Chondrocyte (in vitro differentiated cells): ENCODE results near the gene DGLUCY. TPM values are rescaled to one million over a fixed set of nuclear protein-coding genes. Genes with fewer than 3 reads are reported as not detected.

Source experiments
- DNase-seq: peaks from one replicate; pipeline ENCODE4 v3.0.0; 2021; ENCODE audit warnings: mixed read lengths, low spot score
- H3K27ac Mint-ChIP-seq: one replicate; pipeline ENCODE4 v1.8.0; 2021; ENCODE audit warnings: mild to moderate bottlenecking, moderate library complexity, mixed read lengths; ENCODE audit not compliant: unreplicated experiment
- H3K27me3 Mint-ChIP-seq: 2 replicates; pipeline ENCODE4 v1.8.0; 2021; ENCODE audit warnings: low read depth, mixed read lengths
- H3K36me3 Mint-ChIP-seq: 2 replicates; pipeline ENCODE4 v1.8.0; 2021; ENCODE audit warnings: low read depth, mixed read lengths
- H3K4me1 Mint-ChIP-seq: 2 replicates; pipeline ENCODE4 v1.8.0; 2021; ENCODE audit warnings: low read depth, mild to moderate bottlenecking, mixed read lengths
- H3K4me3 Mint-ChIP-seq: one replicate; pipeline ENCODE4 v1.8.0; 2021; ENCODE audit warnings: mild to moderate bottlenecking, moderate library complexity, mixed read lengths; ENCODE audit not compliant: unreplicated experiment
- H3K9me3 Mint-ChIP-seq: 2 replicates; pipeline ENCODE4 v1.8.0; 2021; ENCODE audit warnings: low read depth, mixed read lengths
- total RNA-seq: library from RNA; stranded (reverse); gene quantifications from 3 replicates; pipeline ENCODE4 v1.2.1, GENCODE V29; 2021
- TF ChIP-seq, protein P1 (sequence below): fragments of 200-600 bp; sonication (generic); IDR thresholded peaks from 2 replicates; pipeline ENCODE4 v1.5.0; 2021; ENCODE audit warnings: antibody characterized with exemption, mild to moderate bottlenecking, moderate library complexity

DGLUCY gene
- total RNA-seq, 1 donor from 2014 or later, result 9.3 TPM

DNA sequence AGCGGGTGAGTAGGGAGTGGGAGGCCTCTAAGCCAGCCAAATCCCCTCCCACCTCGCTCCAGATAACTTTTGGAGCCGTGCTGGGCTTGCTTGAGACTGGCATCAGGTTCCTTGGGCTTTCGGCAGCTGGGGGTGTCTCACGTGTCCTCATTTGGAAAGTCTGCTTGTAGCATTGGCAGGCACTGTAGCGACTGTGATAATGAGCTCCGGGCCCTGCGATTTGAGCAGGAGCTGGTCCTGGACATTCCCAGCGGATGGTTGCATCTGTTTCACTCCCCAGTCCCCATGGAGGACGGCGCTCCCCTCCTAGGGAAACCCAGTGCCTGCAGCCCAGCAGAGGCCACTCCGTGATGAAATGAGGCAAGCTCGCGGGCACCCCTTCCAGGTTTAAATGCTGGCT is 49.4 kb downstream of the DGLUCY start:
- DNase-seq, result no peak
- TF ChIP-seq, protein P1, sequence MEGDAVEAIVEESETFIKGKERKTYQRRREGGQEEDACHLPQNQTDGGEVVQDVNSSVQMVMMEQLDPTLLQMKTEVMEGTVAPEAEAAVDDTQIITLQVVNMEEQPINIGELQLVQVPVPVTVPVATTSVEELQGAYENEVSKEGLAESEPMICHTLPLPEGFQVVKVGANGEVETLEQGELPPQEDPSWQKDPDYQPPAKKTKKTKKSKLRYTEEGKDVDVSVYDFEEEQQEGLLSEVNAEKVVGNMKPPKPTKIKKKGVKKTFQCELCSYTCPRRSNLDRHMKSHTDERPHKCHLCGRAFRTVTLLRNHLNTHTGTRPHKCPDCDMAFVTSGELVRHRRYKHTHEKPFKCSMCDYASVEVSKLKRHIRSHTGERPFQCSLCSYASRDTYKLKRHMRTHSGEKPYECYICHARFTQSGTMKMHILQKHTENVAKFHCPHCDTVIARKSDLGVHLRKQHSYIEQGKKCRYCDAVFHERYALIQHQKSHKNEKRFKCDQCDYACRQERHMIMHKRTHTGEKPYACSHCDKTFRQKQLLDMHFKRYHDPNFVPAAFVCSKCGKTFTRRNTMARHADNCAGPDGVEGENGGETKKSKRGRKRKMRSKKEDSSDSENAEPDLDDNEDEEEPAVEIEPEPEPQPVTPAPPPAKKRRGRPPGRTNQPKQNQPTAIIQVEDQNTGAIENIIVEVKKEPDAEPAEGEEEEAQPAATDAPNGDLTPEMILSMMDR, result no peak
- H3K9me3 Mint-ChIP-seq, result no peaks in the 10 kb centered on the region
- no peak overlapping the region for H3K27ac Mint-ChIP-seq
- no peaks in the 10 kb centered on the region for H3K27me3 Mint-ChIP-seq
- peaks cover 20% of the 10 kb centered on the region for H3K36me3 Mint-ChIP-seq
- H3K4me1 Mint-ChIP-seq, result no peaks in the 10 kb centered on the region
- H3K4me3 Mint-ChIP-seq, result no peak overlapping the region

DNA sequence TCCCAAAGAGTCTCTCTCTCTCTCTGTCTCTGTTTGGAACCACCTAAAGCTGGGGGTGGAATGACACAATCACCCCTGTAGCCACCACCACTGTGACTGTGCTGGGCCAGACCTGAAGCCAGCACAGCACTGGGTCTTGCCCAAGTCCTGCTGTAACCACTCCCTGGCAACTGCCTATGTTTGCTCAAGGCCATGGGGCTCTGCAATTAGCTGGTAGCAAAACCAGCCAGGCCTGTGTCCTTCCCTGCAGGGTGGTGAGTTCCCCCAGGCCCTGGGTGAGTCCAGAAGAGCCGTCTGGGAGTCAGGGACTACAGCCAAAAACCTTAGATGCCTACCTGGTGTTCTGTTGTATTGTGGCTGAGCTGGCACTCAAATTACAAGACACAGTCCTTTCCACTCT is 50.8 kb downstream of the DGLUCY start:
- DNase-seq, result no peak
- Mint-ChIP-seq H3K27ac (no peak overlapping the region), H3K9me3 (no peaks in the 10 kb centered on the region), H3K36me3 (peaks cover 19% of the 10 kb centered on the region), H3K27me3 (no peaks in the 10 kb centered on the region), H3K4me3 (no peak overlapping the region), H3K4me1 (no peaks in the 10 kb centered on the region)
- TF ChIP-seq, protein P1, result no peak

DNA sequence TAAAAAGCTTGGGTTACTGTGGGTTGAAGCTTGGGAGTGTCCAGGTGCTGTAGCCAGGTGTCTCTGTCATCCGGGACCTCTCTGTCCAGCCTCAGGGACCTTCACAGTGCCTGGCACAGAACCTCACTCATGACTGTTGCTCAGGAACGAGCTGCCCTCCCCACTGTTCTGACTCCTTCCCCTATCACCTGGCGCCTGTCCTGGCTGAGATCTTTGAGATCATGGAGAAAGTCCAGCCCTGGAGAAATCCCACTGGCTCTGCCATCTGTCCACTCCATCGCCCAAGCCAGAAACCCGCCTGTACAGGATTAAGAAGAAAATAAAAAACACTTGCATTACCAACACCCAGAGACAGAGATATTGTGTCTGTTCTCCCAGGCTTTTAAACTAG is 53.5 kb downstream of the DGLUCY start:
- H3K4me3 Mint-ChIP-seq, result no peak overlapping the region
- H3K4me1 Mint-ChIP-seq, result no peaks in the 10 kb centered on the region
- TF ChIP-seq, protein P1, result no peak
- DNase-seq, result no peak
- peaks cover 4% of the 10 kb centered on the region for H3K36me3 Mint-ChIP-seq
- H3K27me3 Mint-ChIP-seq, result no peaks in the 10 kb centered on the region
- no peak overlapping the region for H3K27ac Mint-ChIP-seq
- H3K9me3 Mint-ChIP-seq, result no peaks in the 10 kb centered on the region

DNA sequence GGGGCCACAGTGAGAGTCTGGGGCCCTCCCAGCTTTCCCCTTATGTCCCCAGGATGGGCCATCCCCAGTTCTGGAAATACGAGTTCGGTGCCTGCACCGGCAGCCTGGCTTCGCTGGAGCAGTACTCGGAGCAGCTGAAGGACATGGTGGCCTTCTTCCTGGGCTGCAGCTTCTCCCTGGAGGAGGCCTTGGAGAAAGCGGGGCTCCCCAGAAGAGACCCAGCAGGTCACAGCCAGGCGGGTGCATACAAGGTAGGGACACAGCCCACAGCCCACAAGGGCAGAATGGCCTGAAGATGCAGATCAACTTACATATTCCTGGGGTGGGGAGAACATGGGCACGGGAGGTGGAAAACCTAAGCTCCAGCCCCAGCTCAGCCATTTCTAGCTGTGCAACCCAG is 56.1 kb downstream of the DGLUCY start:
- DNase-seq, result no peak
- TF ChIP-seq, protein P1, result no peak
- no peak overlapping the region for H3K27ac Mint-ChIP-seq

DNA sequence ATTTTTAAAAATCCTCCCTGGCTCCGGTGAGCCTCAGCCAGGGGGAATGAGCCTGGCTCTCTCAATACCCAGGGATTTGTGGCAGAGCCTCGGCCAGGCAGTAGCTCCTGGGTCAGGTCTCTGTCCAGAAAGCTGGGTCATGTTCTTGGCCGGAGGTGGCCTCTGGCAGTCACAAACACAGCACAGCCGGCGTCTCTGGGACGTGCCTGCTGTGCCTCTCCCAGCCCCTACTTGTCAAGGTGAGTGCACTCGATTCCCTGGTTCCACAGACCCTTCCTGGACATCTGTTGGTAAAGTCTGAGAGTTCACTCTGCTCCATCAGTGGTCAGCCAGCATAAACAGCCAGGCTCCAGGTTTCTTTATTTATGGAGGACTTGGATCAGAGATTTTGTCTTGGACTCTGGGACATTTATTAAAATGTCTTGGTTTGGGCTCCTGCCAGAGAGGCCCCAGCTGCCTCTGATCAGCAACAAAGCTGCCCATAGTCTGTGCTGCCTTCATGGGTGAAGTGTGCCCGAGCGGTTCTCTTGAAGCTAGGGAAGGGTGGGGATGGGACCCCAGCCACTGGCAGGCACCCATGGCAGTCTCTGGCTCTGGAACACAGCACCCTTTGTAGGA is 56.7 kb downstream of the DGLUCY start:
- Mint-ChIP-seq H3K27me3 (no peaks in the 10 kb centered on the region), H3K4me1 (no peaks in the 10 kb centered on the region), H3K4me3 (no peak overlapping the region), H3K36me3 (peaks cover 2% of the 10 kb centered on the region), H3K27ac (no peak overlapping the region), H3K9me3 (no peaks in the 10 kb centered on the region)
- DNase-seq, result no peak
- TF ChIP-seq, protein P1, result no peak

More for the DNA sequence above, 56.1 kb downstream of the DGLUCY start:
- Mint-ChIP-seq H3K4me1 (no peaks in the 10 kb centered on the region), H3K27me3 (no peaks in the 10 kb centered on the region), H3K36me3 (peaks cover 3% of the 10 kb centered on the region), H3K4me3 (no peak overlapping the region), H3K9me3 (no peaks in the 10 kb centered on the region)
